ENCODE data around the gene TBL1X. TPM values are rescaled to one million over a fixed set of nuclear protein-coding genes. Genes with fewer than 3 reads are reported as not detected.

TBL1X gene
- total RNA-seq, 1 donor from 2014 or later: 15.4 TPM

- intact Hi-C loops (cut with DNase I): no loop called here
- Histone ChIP-seq H3K4me3 (no peak overlapping the region), H3K4me1 (peaks cover 0 to 5% of the 10 kb centered on the region in 2 donors), H3K27me3 (no peaks in the 10 kb centered on the region), H3K9me3 (no peaks in the 10 kb centered on the region), H3K27ac (no peak overlapping the region), H3K36me3 (peaks cover 0 to 3% of the 10 kb centered on the region in 2 donors)
- DNase-seq (ENCODE audit: low spot score in 2 of 2): no peak
- TF ChIP-seq CTCF (IDR thresholded peaks at IDR 0.05): no peak
These were observed 174.0 kb downstream of the TBL1X start for GRCh38 chrX:9638871-9639270.

- Histone ChIP-seq H3K36me3 (peaks cover 0 to 2% of the 10 kb centered on the region in 2 donors), H3K27ac (no peak overlapping the region), H3K4me3 (no peak overlapping the region), H3K4me1 (peaks cover 0 to under 1% of the 10 kb centered on the region in 2 donors), H3K27me3 (no peaks in the 10 kb centered on the region), H3K9me3 (no peaks in the 10 kb centered on the region)
- intact Hi-C loops (cut with DNase I): no loop called here
- DNase-seq (ENCODE audit: low spot score in 2 of 2): peak in 1 of 2 donors; percentile 33
- no peak for TF ChIP-seq CTCF (IDR thresholded peaks at IDR 0.05)
These were observed 177.6 kb downstream of the TBL1X start for GRCh38 chrX:9642270-9642995.

- peak in 1 of 2 donors; percentile 21 for DNase-seq (ENCODE audit: low spot score in 2 of 2)
- Histone ChIP-seq H3K4me1 (peaks cover 0 to 12% of the 10 kb centered on the region in 2 donors), H3K27me3 (no peaks in the 10 kb centered on the region), H3K36me3 (no peaks in the 10 kb centered on the region), H3K27ac (no peak overlapping the region), H3K9me3 (no peaks in the 10 kb centered on the region), H3K4me3 (no peak overlapping the region)
- no peak for TF ChIP-seq CTCF (IDR thresholded peaks at IDR 0.05)
- intact Hi-C loops (cut with DNase I): no loop called here
These were observed 178.9 kb downstream of the TBL1X start for GRCh38 chrX:9643807-9644206.

GRCh38 chrX:9644335-9644734, 179.5 kb downstream of the TBL1X start:
- Histone ChIP-seq H3K36me3 (no peaks in the 10 kb centered on the region), H3K4me3 (no peak overlapping the region), H3K4me1 (peaks cover 0 to 12% of the 10 kb centered on the region in 2 donors), H3K27me3 (no peaks in the 10 kb centered on the region), H3K9me3 (no peaks in the 10 kb centered on the region), H3K27ac (no peak overlapping the region)
- TF ChIP-seq CTCF (IDR thresholded peaks at IDR 0.05): no peak
- intact Hi-C loops (cut with DNase I): no loop called here
- no peak for DNase-seq (ENCODE audit: low spot score in 2 of 2)

GRCh38 chrX:9646471-9647224, 181.8 kb downstream of the TBL1X start:
- H3K27me3 ChIP-seq: no peaks in the 10 kb centered on the region
- no peaks in the 10 kb centered on the region for H3K9me3 ChIP-seq
- no peak for TF ChIP-seq CTCF (IDR thresholded peaks at IDR 0.05)
- H3K36me3 ChIP-seq: no peaks in the 10 kb centered on the region
- peak overlapping the region; percentile 44 to 51 for H3K27ac ChIP-seq
- intact Hi-C loops (cut with DNase I): no loop called here
- DNase-seq (ENCODE audit: low spot score in 2 of 2): peak in 1 of 2 donors; percentile 41
- peaks cover 0 to 14% of the 10 kb centered on the region in 2 donors for H3K4me1 ChIP-seq
- no peak overlapping the region for H3K4me3 ChIP-seq
